ENCODE data around the gene SLC25A17. TPM values are rescaled to one million over a fixed set of nuclear protein-coding genes. Genes with fewer than 3 reads are reported as not detected.
"Not testable (repeated sequence)": the region's sequence is repeated elsewhere in the genome, so short reads cannot be mapped to it uniquely, and the experiment has no call there.

SLC25A17 gene
- total RNA-seq, 1 donor from 2014 or later, result 27.3 TPM

GRCh38 chr22:40808018-40808841 lies 10.9 kb downstream of the SLC25A17 start:
- H3K27ac Mint-ChIP-seq, result no peak overlapping the region
- no peak for DNase-seq (ENCODE audit: low spot score)
- no peaks in the 10 kb centered on the region for H3K27me3 Mint-ChIP-seq (ENCODE audit: low read depth)
- no peaks in the 10 kb centered on the region for H3K9me3 Mint-ChIP-seq
- intact Hi-C loops (cut with micrococcal nuclease), result no loop called here
- peaks cover 9% of the 10 kb centered on the region for H3K4me1 Mint-ChIP-seq (ENCODE audit: low read depth)
- no peak overlapping the region for H3K4me3 Mint-ChIP-seq (ENCODE audit: low read depth)
- peaks cover 9% of the 10 kb centered on the region for H3K36me3 Mint-ChIP-seq (ENCODE audit: low read depth)

DNA sequence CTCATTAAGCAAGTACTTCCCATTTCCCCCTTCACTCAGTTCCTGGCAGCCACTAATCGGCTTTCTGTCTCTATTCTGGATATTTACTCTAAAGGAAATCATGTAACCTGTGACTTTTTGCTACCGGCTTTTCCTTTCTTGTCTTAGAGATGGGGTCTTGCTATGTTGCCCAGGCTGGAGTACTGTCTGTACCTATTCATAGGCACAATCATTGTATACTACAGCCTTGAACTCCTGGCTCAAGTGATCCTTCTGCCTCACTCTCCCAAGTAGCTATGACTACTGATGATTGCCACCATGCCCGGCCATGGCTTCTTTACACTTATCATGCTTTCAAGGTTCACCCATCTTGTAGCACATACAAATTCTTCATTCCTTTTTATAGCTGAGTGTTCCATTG lies 12.4 kb downstream of the SLC25A17 start:
- Mint-ChIP-seq H3K4me3 (ENCODE audit: low read depth) (no peak overlapping the region), H3K36me3 (ENCODE audit: low read depth) (peaks cover 5% of the 10 kb centered on the region), H3K4me1 (ENCODE audit: low read depth) (peaks cover 5% of the 10 kb centered on the region), H3K27me3 (ENCODE audit: low read depth) (no peaks in the 10 kb centered on the region), H3K27ac (no peak overlapping the region), H3K9me3 (no peaks in the 10 kb centered on the region)
- intact Hi-C loops (cut with micrococcal nuclease), result no loop called here
- DNase-seq (ENCODE audit: low spot score), result no peak

GRCh38 chr22:40805699-40806203 lies 13.4 kb downstream of the SLC25A17 start:
- Mint-ChIP-seq H3K27ac (no peak overlapping the region), H3K9me3 (no peaks in the 10 kb centered on the region), H3K27me3 (ENCODE audit: low read depth) (no peaks in the 10 kb centered on the region), H3K4me1 (ENCODE audit: low read depth) (peaks cover 5% of the 10 kb centered on the region), H3K4me3 (ENCODE audit: low read depth) (no peak overlapping the region), H3K36me3 (ENCODE audit: low read depth) (peaks cover 5% of the 10 kb centered on the region)
- intact Hi-C loops (cut with micrococcal nuclease), result no loop called here
- DNase-seq (ENCODE audit: low spot score), result no peak

GRCh38 chr22:40805239-40805638 lies 13.9 kb downstream of the SLC25A17 start:
- Mint-ChIP-seq H3K4me3 (ENCODE audit: low read depth) (no peak overlapping the region), H3K27me3 (ENCODE audit: low read depth) (no peaks in the 10 kb centered on the region), H3K27ac (no peak overlapping the region), H3K9me3 (no peaks in the 10 kb centered on the region), H3K36me3 (ENCODE audit: low read depth) (peaks cover 5% of the 10 kb centered on the region), H3K4me1 (ENCODE audit: low read depth) (peaks cover 5% of the 10 kb centered on the region)
- intact Hi-C loops (cut with micrococcal nuclease), result no loop called here
- DNase-seq (ENCODE audit: low spot score), result no peak

- no peak overlapping the region for H3K27ac Mint-ChIP-seq
- intact Hi-C loops (cut with micrococcal nuclease), result no loop called here
These were observed 15.8 kb downstream of the SLC25A17 start for GRCh38 chr22:40803321-40803720.

DNA sequence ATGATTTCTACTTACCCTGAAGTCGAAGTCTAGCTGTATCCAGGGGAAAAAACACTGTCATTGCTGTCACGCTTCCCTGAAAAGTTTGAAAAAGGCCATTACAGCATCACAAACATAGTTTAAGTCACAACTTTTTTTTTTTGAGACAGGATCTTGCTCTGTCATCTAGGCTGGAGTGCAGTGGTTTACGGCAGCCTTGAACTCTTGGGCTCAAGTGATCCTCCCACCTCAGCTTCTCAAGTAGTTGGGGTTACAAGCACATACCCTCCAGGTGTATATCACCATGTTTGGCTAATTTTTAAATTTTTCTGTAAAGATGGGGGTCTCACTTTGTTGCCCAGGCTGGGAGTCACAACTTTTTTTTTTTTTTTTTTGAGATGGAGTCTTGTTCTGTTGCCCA lies 20.1 kb downstream of the SLC25A17 start:
- intact Hi-C loops (cut with micrococcal nuclease), result no loop called here
- peaks cover 8% of the 10 kb centered on the region for H3K36me3 Mint-ChIP-seq (ENCODE audit: low read depth)
- DNase-seq (ENCODE audit: low spot score), result no peak
- peaks cover 6% of the 10 kb centered on the region for H3K4me1 Mint-ChIP-seq (ENCODE audit: low read depth)
- no peak overlapping the region for H3K27ac Mint-ChIP-seq
- H3K4me3 Mint-ChIP-seq (ENCODE audit: low read depth), result no peak overlapping the region
- H3K27me3 Mint-ChIP-seq (ENCODE audit: low read depth), result no peaks in the 10 kb centered on the region
- H3K9me3 Mint-ChIP-seq, result no peaks in the 10 kb centered on the region

More at GRCh38 chr22:40803321-40803720, 15.8 kb downstream of the SLC25A17 start:
- DNase-seq (ENCODE audit: low spot score), result no peak
- H3K36me3 Mint-ChIP-seq (ENCODE audit: low read depth), result peaks cover 7% of the 10 kb centered on the region
- no peaks in the 10 kb centered on the region for H3K9me3 Mint-ChIP-seq
- no peaks in the 10 kb centered on the region for H3K27me3 Mint-ChIP-seq (ENCODE audit: low read depth)
- H3K4me1 Mint-ChIP-seq (ENCODE audit: low read depth), result peaks cover 1% of the 10 kb centered on the region
- no peak overlapping the region for H3K4me3 Mint-ChIP-seq (ENCODE audit: low read depth)

GRCh38 chr22:40797427-40797826 lies 21.7 kb downstream of the SLC25A17 start:
- no peaks in the 10 kb centered on the region for H3K27me3 Mint-ChIP-seq (ENCODE audit: low read depth)
- intact Hi-C loops (cut with micrococcal nuclease), result no loop called here
- H3K4me1 Mint-ChIP-seq (ENCODE audit: low read depth), result peaks cover 12% of the 10 kb centered on the region
- peaks cover 20% of the 10 kb centered on the region for H3K36me3 Mint-ChIP-seq (ENCODE audit: low read depth)
- no peak for DNase-seq (ENCODE audit: low spot score)
- H3K9me3 Mint-ChIP-seq, result no peaks in the 10 kb centered on the region
- no peak overlapping the region for H3K4me3 Mint-ChIP-seq (ENCODE audit: low read depth)
- H3K27ac Mint-ChIP-seq, result no peak overlapping the region

DNA sequence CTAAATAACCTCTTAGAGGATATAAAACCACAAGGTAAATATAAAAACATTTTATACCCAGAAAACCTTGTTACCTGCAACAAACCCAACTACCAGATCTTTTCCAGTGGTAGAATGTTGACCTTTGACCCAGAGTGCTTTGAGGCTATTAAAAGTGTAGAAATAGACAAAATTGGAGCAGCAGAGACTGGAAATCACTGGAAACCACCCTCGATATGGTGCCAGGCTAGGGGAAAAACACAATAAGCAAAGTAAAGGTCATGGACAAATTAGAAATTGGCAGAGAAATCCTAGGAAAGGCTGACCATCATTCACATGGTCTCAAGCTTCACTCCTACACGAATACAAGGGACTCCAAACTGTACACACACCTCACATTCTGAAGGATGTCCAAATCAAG lies 26.7 kb downstream of the SLC25A17 start:
- H3K9me3 Mint-ChIP-seq, result no peaks in the 10 kb centered on the region
- no peaks in the 10 kb centered on the region for H3K27me3 Mint-ChIP-seq (ENCODE audit: low read depth)
- H3K4me3 Mint-ChIP-seq (ENCODE audit: low read depth), result no peak overlapping the region
- H3K36me3 Mint-ChIP-seq (ENCODE audit: low read depth), result peaks cover 39% of the 10 kb centered on the region
- peaks cover 15% of the 10 kb centered on the region for H3K4me1 Mint-ChIP-seq (ENCODE audit: low read depth)
- no peak for DNase-seq (ENCODE audit: low spot score)
- H3K27ac Mint-ChIP-seq, result no peak overlapping the region
- intact Hi-C loops (cut with micrococcal nuclease), result no loop called here

DNA sequence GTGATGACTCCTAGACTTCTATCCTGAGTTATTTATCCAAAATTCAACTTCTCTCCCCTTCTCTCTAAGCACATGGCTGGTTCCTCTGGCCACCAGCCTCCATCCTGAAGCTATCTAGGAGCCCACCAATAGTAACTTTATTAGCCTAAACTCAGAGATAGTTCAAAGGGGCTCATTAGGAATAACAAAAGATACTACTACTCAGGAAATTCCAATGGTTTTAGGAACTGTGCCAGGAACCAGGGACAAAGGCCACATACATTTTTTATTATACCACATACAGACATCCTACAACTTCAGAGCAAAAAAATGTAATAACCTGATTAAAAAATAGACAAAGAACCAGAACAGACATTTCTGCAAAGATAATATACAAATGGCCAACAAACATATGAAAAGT lies 27.9 kb downstream of the SLC25A17 start:
- DNase-seq (ENCODE audit: low spot score), result no peak
- no peaks in the 10 kb centered on the region for H3K9me3 Mint-ChIP-seq
- peaks cover 14% of the 10 kb centered on the region for H3K4me1 Mint-ChIP-seq (ENCODE audit: low read depth)
- H3K36me3 Mint-ChIP-seq (ENCODE audit: low read depth), result peaks cover 42% of the 10 kb centered on the region
- no peak overlapping the region for H3K4me3 Mint-ChIP-seq (ENCODE audit: low read depth)
- H3K27me3 Mint-ChIP-seq (ENCODE audit: low read depth), result no peaks in the 10 kb centered on the region
- H3K27ac Mint-ChIP-seq, result no peak overlapping the region
- intact Hi-C loops (cut with micrococcal nuclease), result no loop called here

DNA sequence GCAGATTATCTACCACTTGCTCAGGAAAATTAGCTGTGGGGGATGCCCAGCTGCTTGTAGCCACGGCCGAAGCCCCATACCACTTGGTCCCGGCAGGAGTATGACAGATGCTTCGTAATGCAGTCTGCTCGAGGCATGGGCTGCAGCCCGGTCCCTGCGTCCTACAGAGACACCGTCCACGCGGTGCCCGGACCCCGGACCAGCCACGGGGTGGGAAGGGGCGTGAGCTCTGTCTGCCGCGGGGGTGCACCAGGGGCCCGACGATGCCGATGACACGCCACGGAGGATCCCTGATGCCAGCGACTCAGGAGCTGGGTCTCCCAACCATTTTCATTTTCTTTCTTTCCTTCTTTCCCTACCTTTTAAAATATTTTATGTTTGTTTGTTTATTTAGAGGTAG lies 30.0 kb downstream of the SLC25A17 start:
- DNase-seq (ENCODE audit: low spot score), result no peak
- peaks cover 47% of the 10 kb centered on the region for H3K36me3 Mint-ChIP-seq (ENCODE audit: low read depth)

GRCh38 chr22:40782521-40782920 lies 36.6 kb downstream of the SLC25A17 start:
- Mint-ChIP-seq H3K4me3 (ENCODE audit: low read depth) (no peak overlapping the region), H3K27me3 (ENCODE audit: low read depth) (no peaks in the 10 kb centered on the region), H3K9me3 (no peaks in the 10 kb centered on the region), H3K36me3 (ENCODE audit: low read depth) (peaks cover 31% of the 10 kb centered on the region), H3K27ac (no peak overlapping the region), H3K4me1 (ENCODE audit: low read depth) (no peaks in the 10 kb centered on the region)
- DNase-seq (ENCODE audit: low spot score), result no peak
- intact Hi-C loops (cut with micrococcal nuclease), result no loop called here

More for the DNA sequence above, 30.0 kb downstream of the SLC25A17 start:
- H3K27ac Mint-ChIP-seq, result no peak overlapping the region
- H3K27me3 Mint-ChIP-seq (ENCODE audit: low read depth), result no peaks in the 10 kb centered on the region
- peaks cover 14% of the 10 kb centered on the region for H3K4me1 Mint-ChIP-seq (ENCODE audit: low read depth)
- intact Hi-C loops (cut with micrococcal nuclease), result no loop called here
- H3K4me3 Mint-ChIP-seq (ENCODE audit: low read depth), result no peak overlapping the region
- H3K9me3 Mint-ChIP-seq, result no peaks in the 10 kb centered on the region

GRCh38 chr22:40781749-40782148 lies 37.4 kb downstream of the SLC25A17 start:
- H3K27ac Mint-ChIP-seq; H3K4me3 Mint-ChIP-seq (ENCODE audit: low read depth); H3K27me3 Mint-ChIP-seq (ENCODE audit: low read depth); intact Hi-C loops (cut with micrococcal nuclease); DNase-seq (ENCODE audit: low spot score); H3K4me1 Mint-ChIP-seq (ENCODE audit: low read depth); H3K9me3 Mint-ChIP-seq: not testable (repeated sequence)
- peaks cover 32% of the 10 kb centered on the region for H3K36me3 Mint-ChIP-seq (ENCODE audit: low read depth)

GRCh38 chr22:40769761-40770160 lies 49.4 kb downstream of the SLC25A17 start:
- Mint-ChIP-seq H3K27me3 (ENCODE audit: low read depth) (no peaks in the 10 kb centered on the region), H3K27ac (no peak overlapping the region), H3K4me3 (ENCODE audit: low read depth) (no peak overlapping the region), H3K36me3 (ENCODE audit: low read depth) (peaks cover 48% of the 10 kb centered on the region), H3K4me1 (ENCODE audit: low read depth) (peaks cover 23% of the 10 kb centered on the region), H3K9me3 (no peaks in the 10 kb centered on the region)
- DNase-seq (ENCODE audit: low spot score), result no peak
- intact Hi-C loops (cut with micrococcal nuclease), result loop anchor here (2.0 to 10.0 kb wide), 4 partner anchors 42 to 87 kb away; partner anchors contain the start of gene SLC25A17
